Activated T-cell treated with anti-CD3 and anti-CD28 coated beads for 24 hours (primary cell): ENCODE results near the gene CHI3L1.

ENCODE experiments used
- DNase-seq: peaks from one replicate; pipeline ENCODE4 v3.0.0-alpha.2; 2020; ENCODE audit warnings: low read depth

Gene CHI3L1

DNA sequence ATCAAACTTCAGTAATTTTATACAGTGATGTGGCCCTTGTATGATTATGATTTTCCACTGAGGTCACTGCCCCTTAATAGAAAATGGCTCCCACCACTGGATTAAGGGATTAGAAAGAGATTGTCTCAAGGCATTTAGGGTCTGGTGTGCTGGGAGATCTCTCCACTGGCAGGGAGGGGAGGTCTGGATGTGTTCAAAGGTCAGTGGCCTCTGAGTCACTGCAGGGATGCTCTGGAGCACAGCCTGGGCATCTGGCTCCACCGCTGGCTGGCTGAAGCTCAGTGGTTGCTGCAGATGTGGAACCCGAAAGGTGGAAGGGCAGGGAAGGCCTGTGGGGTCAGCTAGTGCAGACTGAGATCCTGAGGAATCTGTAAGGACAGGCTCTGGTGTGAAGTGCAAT is 18.3 kb upstream of the CHI3L1 start:
- no peak for DNase-seq

DNA sequence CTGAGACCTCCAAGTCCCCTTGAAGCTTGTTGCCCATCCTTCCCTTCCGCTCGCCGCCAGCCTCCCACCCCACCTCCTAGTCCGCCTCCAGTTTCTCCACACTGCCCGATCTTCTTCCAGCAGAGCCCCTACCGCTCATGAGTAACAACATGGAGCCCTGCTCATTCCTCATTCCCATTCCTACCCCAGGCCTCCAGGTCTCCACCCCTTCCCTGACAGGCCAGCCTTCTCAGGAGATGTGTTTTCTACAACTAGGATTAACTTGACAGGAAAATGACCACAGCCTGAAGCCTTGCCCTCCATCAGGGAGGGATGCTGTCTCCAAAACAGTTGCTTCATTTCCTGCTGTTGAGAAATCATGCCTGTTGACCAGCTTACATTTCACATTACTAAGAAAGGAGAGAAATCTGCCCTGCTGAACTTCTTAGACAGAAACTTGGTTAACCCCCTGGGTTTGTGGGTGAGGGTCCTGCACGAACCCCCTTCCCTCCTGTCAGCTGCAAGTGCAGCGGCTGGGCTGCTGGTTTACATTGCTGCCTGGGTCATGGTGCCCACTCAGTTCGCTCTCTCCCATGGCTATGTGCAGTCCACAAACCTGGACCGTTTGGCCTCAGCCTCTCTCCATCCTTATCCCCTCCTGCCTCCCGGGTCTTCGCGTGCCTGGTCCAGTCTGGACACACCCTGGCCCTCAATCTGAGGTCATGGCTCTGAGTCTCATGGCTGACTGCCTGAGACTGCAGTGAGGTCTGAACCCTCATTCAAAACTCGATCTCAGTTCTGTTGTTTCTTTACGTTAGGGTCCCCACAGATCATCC is 16.1 kb upstream of the CHI3L1 start:
- DNase-seq: no peak

DNA sequence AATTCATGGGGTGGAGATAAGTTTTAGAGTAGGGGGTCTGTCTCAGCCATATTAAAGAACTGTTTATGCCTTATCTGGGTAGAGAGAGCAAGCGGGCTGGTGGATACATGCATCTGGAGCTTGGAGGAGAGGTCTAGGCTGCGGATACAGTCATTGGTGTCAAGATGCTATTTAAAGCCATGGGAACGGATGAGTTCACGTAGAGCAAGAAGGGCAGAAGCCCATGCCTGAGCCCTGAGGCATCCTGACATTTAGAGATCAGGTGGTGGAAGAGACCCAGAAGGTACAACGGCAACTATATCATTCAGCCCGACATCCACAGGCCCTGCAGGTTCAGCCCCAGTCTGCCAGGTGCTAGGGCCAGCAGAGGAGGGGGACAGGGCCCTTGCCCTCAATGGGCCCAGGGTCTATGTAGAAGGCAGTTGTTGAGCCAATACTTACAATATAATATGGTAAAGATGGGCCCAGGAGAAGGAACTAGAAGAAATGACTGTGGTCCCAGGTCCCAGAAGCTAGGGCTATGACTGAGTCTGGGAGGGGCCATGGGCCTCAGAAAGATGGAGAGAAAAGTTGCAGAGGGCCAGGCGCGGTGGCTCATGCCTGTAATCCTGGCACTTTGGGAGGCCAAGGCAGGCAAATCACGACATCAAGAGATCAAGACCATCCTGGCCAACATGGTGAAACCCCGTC is 15.2 kb upstream of the CHI3L1 start:
- no peak for DNase-seq

DNA sequence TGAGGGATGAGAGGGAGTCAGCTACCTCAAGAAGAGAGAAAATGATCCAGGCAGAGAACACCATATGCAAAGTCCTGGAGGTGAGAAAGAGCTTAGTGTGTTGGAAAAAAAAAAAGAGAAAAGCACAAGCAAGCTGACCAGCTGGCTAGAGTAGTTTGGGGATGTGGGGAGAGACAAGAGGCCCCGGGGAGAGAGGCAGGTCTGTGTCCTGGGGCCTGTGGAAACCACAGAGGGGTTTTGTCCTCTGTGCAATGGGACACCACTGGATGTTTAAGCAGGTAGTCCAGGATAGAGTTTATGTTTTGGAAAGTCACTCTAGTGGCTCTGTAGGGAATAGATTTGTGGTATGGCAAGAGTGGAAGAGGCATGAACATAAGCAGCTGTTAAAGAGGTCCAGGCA is 14.4 kb upstream of the CHI3L1 start:
- no peak for DNase-seq

DNA sequence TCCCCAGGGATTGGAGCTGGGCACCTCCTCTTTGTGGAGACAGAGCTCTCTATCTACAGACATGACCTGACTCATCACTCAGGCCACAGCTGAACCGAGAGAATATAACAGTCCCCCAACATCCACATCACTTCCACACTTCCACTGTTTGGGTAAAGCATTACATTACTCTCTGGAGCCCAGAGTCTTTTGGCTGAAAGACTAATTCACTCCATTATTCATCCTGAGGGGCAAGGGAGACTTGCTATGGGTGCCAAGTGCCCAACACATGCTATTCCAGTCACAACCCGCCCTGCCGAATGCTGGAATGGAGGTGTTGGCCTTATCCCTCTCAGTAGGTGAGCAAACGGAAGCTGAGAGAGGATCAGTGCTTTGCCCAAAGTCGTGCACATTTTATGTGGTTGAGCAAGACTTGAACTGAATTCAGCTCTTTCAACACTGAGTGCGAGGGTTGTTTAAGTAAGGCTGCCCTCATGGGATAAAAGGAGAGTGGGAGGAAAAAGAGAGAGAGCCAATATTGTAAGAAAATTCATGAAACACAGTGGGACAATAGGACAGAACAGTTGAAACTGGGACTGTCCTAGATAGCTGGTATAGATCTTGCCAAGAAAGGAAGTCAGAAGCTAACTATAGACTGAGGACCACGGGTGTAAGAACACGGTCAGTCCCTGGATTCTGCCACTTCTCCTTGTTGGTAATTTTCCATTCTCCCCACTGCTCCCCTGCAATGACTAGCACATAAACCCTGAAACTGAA is 13.5 kb upstream of the CHI3L1 start:
- no peak for DNase-seq

DNA sequence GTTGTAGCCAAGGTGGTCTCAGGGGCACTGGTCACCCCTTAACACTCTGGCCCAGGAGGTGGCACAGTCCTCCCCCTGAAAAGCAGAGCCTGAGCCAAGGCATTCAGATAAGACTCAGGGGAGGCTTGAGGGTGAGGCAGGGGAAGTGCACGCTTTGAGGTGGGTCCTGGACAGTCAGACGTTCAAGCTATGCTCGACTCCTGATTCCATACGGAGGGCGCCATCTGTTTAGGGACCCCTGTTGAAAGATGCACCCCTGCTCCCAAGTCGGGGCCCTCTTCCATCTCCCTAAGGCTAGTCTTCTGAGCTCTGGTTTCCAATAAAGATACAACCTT is 12.9 kb upstream of the CHI3L1 start:
- no peak for DNase-seq

DNA sequence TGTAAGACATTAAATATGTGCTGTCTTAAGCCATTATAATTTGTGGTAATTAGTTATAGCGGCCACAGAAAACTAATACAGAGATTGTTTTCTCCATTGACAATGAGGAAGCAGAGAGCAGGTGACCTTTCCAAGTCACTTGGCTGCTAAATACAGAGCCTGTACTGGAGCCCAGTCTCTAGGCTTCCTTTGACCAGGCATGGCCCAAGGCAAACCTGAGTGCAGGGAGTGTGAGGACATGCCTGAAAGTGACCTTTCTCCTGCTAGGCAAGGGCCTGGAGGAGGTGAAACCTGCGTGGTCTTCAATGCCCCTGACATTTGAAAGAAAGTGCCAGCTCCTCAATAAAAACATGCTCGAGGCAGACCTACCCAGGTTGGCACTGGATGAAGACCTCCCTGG is 12.5 kb upstream of the CHI3L1 start:
- DNase-seq: no peak

DNA sequence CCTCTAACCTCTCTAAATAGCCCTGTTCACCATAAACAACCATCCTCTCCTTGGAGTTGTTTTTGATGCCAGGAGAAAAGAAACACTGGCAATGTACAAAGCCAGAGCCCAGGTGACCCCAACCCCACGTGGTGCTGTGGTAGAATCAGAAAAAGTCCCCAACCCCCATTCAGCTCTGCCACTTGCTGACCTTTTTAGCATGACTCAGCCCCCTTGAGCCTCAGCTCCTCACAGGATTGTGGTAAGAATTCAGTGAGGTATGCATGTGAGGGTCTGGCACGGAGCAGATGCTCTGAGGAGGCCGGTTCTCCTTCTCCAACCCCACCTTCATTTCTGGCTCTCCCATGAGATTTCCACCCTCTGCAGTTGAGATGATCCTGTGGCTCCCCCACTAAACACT is 11.1 kb upstream of the CHI3L1 start:
- no peak for DNase-seq

DNA sequence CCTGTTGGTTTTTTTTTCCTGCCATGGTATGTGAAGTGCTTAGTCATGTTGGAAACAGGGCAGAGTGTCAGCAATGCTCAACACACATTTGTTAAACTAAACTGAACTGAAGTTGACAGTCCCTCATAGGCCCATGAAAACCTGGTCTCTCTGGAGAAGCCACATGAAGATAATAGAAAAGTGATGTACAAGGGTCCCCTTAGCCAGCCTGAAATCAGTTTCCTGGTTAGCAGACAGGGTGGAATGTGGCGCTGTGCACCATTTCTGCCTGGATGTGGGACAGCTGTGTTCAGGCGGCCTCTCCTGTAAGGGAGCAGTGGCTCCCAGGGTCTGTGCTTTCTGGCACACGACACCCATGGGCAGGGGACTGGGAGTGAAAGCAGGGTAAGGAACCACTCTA is 9.9 kb upstream of the CHI3L1 start:
- no peak for DNase-seq

DNA sequence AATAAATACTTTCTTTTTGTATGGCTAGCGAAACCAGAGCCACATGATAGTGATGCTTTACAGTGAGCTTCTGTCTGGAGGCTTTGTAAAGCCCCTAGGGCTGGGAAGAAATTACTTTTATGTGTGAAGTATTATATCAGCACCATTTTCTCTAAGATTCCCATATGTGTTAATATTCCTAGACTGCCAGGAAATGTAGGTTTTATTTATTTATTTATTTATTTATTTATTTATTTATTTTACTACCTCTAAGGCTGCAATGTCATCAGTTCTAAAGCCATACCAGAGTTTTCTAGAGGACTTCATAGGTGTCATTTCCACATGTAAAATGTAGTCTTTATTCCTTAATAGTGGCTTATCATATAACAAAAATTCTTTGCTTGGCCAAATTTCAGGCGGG is 4.4 kb upstream of the CHI3L1 start:
- DNase-seq: no peak

DNA sequence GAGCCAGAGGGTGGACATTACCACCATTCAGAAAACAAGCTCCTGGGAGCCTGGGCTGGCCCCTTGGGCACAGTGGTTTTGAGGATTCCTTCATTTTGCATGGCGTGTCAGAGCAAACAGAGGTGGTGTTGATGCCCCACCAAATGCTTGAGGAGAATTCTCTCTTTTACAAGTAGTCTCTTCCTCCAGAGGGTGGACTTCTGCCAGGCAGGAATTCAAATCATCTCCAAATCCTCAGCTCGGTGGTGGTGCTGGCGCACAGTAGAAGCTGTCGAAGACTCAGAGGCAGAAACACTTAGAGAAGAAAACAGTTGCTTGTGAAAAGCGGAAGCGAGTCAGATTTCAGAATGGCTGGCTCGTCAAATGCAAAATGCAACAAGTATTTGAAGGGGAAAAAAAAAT is 3.4 kb upstream of the CHI3L1 start:
- no peak for DNase-seq

DNA sequence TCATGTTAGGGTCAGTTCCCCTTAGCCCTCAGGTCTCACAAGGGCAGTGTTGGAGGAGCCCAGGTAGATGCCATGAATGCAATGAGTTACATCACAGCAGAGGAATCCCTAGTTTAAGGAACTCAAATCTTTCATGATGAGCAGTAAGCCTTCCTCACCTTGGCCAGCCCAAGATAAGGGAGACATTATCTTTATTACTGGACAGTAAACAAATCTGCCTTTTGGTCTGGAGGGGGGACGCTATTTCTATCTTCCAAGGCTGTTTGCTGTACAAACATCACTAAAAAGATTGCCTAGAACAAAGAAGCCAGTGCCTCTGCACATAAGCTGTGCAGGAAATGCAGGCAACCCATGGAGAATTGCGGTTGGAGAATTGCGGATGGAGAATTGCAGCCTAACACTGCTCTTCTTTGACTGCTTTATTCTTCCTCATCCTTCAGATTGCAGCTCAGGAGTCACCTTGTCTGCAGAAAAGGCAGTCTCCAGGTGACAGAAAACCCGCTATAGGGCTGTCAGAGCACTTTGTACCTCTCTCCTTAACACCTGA is 2.3 kb upstream of the CHI3L1 start:
- no peak for DNase-seq

DNA sequence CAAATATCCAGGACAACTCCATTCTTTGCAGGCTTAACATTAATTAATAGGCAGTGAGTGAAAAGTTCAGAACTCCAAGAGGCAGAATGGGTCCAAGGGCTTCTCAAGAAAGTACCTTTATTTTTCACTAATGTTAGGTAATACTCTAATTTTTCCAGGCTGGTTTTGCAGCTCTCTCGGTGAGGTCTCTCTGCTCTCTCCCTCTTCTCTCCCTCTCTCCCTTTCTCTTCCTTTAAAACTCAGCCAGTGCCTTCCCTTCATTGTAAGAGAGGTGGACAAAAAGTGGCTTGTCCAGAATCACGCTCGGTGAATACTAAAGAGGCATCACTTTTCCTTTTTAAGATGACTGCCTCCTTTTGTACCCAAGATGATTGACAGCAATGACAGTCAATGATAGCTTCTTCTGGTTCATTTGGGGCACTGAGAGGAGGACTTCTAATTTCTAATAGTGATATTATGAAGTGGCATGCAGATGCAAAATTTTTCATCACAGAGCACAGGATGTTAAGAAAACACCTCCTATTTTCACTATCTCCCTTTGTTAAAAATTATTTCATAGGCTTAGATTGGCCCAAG is 1.3 kb upstream of the CHI3L1 start:
- no peak for DNase-seq

DNA sequence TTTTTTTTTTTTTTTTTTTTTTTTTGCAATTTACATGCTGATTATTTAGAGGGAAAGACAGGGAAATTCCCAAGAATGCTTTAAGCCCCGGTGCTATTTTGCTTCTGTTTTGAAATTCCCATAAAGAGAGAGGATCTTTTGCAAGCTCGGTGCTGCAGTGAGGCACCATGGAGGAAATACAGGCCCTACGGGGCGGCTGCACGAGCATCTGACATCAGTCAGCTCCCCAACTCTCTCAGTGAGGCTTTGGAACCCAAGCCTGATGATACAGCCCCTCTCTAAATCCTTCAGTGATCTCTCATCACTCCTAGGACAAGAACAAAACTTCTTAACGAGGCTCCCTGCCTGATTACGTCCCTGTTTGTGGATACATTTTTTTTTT is 791 bp upstream of the CHI3L1 start:
- DNase-seq: no peak

DNA sequence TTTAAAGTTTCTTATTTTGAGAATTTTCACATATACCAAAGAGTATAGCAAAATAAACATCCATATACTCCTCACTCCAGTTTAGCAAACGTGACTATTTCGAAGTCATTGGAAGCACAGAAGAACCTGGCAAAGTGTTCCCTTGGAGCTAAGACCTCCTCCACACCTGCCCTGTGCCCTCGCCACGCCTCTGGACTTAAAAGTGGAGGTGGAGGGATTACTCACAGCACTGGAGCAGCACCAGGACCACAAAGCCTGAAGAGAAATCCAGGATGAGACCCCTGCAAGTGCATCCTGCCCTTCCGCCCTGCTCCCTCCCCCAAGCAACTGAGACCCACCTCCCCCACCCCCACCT is 436 bp downstream of the CHI3L1 start:
- DNase-seq: no peak

DNA sequence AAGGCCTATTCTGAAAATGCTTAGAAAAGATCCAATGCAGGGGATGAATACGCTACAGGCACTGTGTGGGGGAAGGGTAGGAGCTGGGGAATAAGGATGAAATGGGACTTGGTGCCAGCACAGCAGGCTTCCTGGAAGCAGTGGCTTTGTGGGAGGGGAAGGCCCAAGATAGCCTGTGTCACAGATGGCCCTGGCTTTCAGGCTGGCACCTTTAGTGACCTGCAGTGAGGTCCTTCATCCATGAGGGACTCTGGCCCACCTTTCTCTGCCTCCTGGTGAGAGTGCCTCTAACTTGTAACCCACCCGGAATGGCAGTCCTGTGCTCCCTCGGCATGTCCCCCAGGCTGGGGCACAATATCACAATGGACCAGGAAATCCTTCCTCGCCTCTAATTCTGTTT is 919 bp downstream of the CHI3L1 start:
- DNase-seq: no peak

DNA sequence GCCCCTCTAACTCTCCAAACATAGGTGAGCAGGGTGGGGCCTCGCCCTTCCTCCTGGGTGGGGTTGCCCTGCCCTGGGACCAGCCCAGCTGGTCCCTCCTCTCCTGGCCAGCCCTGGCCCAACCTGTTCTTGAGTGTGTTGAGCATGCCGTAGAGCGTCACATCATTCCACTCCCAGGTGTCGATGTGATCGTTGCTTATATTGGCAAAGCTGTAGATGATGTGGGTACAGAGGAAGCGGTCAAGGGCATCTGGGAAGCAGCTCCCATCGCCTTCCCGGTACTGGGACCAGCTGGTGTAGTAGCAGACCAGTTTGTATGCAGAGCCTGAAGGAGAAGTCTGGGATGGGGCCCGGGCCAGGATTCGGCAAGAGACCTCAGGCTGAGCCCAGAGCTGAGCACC is 1.4 kb downstream of the CHI3L1 start:
- DNase-seq: no peak

DNA sequence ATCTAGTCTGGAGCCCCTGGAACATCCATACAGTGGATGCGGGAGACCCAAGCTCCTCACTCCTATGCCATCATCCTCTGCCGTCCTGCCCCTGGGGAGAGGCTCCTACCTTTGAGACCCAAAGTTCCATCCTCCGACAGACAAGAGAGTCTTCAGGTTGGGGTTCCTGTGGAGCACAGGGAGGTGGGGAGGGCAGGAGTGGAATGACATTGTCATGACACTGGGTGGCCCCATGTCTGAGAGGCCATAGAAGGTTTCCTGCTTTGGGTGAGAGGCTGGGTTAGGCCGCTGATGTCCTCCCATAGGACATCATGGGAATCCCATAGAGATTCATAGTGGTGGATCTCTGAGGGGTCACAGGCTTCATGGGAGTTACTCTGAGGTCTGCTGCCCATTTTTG is 2.0 kb downstream of the CHI3L1 start:
- no peak for DNase-seq

DNA sequence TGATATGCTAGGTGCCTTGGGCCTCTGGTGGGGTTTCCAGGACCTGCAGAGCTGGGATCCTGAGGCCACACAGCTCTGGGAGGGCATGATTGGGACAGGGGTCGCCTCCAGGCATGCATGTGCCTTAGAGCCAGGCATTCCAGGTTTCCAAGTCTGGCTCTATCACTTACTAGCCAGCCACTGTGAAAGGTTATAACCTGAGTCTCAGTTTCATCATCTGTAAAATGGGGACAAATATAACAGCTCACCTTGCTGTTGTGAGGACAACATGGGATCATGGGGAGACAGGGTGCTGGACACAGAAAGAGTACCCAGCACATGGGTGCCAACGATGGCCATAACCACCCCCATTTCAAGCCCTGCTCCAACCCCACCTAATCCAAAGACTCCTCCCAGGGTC is 2.7 kb downstream of the CHI3L1 start:
- no peak for DNase-seq

DNA sequence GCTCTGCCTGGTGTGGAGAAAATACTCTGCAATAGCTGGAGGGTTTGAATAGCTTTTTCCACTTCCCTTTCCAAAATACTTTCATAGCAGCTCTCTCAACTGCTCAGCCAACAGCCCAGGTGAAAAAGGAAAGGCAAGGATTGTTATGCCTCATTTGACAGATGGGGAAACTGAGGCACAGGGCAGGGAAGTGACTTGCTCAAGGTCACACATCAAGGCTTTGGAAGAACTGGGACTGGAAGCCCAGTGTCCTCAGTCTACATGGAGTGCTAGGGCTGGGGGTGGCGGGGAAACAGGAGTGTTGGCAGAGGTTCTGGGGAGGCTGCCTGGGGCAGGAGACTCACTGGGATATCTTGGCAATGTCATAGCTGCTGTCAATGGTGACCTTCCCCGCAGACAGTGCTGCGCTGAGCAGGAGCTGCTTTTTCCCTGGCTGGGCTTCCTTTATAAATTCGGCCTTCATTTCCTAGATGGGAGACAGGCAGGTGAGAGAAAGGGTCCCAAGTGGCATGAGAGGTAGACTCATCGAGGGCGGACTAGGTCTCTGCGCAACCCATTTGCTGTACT is 4.0 kb downstream of the CHI3L1 start:
- DNase-seq: no peak

DNA sequence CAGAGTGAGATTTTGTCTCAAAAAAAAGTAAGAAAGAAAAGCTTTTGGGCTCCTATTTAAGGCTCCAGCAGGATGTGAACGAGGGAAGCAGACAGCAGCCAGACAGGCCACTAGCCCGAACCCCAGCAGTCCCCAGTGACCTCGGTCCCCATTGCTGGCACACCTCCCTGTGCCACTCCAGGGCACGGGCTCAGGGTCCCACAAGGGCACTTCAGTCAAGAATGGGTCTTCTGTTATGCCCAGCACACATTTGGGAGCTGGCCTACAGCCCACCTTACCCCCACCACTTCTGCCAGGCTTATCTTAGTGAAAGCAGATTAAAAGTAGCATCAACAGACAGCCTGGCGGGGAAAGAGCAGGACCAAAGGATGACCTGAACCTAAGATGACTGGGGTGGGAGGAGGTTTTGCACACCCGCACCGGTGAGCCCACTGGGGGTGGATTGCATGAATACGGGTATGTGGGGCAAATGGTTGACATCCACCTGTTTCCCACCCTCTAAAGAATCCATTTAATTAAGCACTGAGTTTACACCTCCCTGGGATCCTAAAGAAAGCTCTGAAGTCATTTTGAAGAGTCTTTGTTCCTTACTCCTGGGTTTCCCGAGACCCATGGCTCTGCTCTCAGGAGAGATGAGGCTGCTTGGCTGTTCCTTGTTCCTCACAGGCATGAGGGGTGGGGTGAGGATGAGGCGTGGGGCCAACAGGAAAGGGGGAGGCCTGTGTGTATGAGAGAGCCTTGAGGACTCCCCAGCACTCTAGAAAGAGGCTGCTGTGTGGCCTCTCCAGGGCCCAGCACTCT is 4.7 kb downstream of the CHI3L1 start:
- no peak for DNase-seq
